HepG2 (cell line): Measurements from ENCODE around the gene RFX2. TPM values are rescaled to one million over a fixed set of nuclear protein-coding genes. Genes with fewer than 3 reads are reported as not detected.

Experiments
- ATAC-seq: fragments of 200-7000 bp; cut with Tn5 transposase; 3 replicates; pipeline ENCODE4 v1.9.1; 2020; ENCODE audit warnings: mild to moderate bottlenecking, moderate library complexity
- BruUV-seq: library from RNA; stranded (reverse); fragments of 400-500 nt; replicated peaks from 2 replicates; lab custom pipeline; 2021; lab: Mats Ljungman, UMichigan
- CTCF ChIA-PET: fragments of 300-600 bp; formaldehyde crosslinking; extraction: SDS; loops from one replicate; lab custom pipeline; 2021; ENCODE audit warnings: low total read pairs, inconsistent platforms, low intra/inter-chr PET ratio; lab: Yijun Ruan, JAX
- POLR2A ChIA-PET: fragments of 350-600 bp; sonication (Branson Sonifier 250); formaldehyde crosslinking; loops from one replicate; lab custom pipeline; 2020; ENCODE audit warnings: antibody characterized with exemption, inconsistent platforms; lab: Yijun Ruan, JAX
- DNase-seq: peaks from one replicate; pipeline ENCODE4 v3.0.0-alpha.2; 2015; ENCODE audit warnings: low spot score
- FAIRE-seq: peaks from 3 replicates; lab custom pipeline; 2011; peaks lifted over from hg19 to GRCh38; lab: Jason Lieb, UNC
- H2AFZ ChIP-seq: one replicate; pipeline ENCODE4 v1.6.1; 2011; ENCODE audit warnings: low read length, inconsistent platforms
- H3K27ac ChIP-seq: fragments of 300-600 bp; 3 replicates; pipeline ENCODE4 v1.8.0; 2011; ENCODE audit warnings: mixed run types, mild to moderate bottlenecking, mixed read lengths, low read length, inconsistent platforms; ENCODE audit not compliant: insufficient read depth; ENCODE audit errors: extremely low read length
- H3K27me3 ChIP-seq, 2 experiments: fragments of 200-600 bp in 1 of 2; 2 replicates in 1 of 2; 3 replicates in 1 of 2; pipeline versions ENCODE4 v1.6.0 to v1.8.0; 2011; ENCODE audit warnings: low read length in 2 of 2, mild to moderate bottlenecking in 2 of 2, moderate library complexity in 2 of 2, inconsistent platforms in 1 of 2; ENCODE audit not compliant: insufficient read depth in 2 of 2, control insufficient read depth in 1 of 2
- H3K36me3 ChIP-seq, 2 experiments: fragments of 200-600 bp in 1 of 2; replicated peaks in 1 of 2; 2 replicates in 1 of 2; 3 replicates in 1 of 2; pipeline versions ENCODE4 v1.5.1 to v1.8.0; 2011; ENCODE audit warnings: low read length in 2 of 2, inconsistent platforms in 1 of 2; ENCODE audit not compliant: insufficient read depth in 2 of 2, control insufficient read depth in 1 of 2
- H3K4me1 ChIP-seq: 2 replicates; pipeline ENCODE4 v1.5.1; 2012; ENCODE audit warnings: low read length, inconsistent platforms; ENCODE audit not compliant: insufficient read depth
- H3K4me2 ChIP-seq: 2 replicates; pipeline ENCODE4 v1.6.0; 2011; ENCODE audit warnings: low read depth, low read length, inconsistent platforms
- H3K4me3 ChIP-seq, 3 experiments: fragments of 200-600 bp in 1 of 3; sonication (generic), shearing (Covaris generic) in 1 of 3; replicated peaks in 1 of 3; 2 replicates each; pipeline ENCODE4 v1.5.1; 2011 to 2016; ENCODE audit warnings: low read length in 3 of 3, inconsistent platforms in 2 of 3, low read depth in 2 of 3, mild to moderate bottlenecking in 2 of 3, control low read depth in 1 of 3, mixed read lengths in 1 of 3; ENCODE audit not compliant: insufficient read depth in 1 of 3
- H3K79me2 ChIP-seq: one replicate; pipeline ENCODE4 v1.6.1; 2011; ENCODE audit warnings: low read length, inconsistent platforms; ENCODE audit not compliant: insufficient read depth
- H3K9ac ChIP-seq: 2 replicates; pipeline ENCODE4 v1.6.0; 2011; ENCODE audit warnings: mild to moderate bottlenecking, low read depth, low read length, inconsistent platforms; ENCODE audit not compliant: insufficient read depth
- H3K9me3 ChIP-seq: 2 replicates; pipeline ENCODE4 v1.5.1; 2012; ENCODE audit warnings: mild to moderate bottlenecking, low read length
- H4K20me1 ChIP-seq: 2 replicates; pipeline ENCODE4 v1.6.0; 2011; ENCODE audit warnings: inconsistent platforms, mild to moderate bottlenecking, low read length, moderate library complexity; ENCODE audit not compliant: insufficient read depth
- CCDC6 ChIP-seq: sonication (generic); formaldehyde crosslinking; IDR thresholded peaks from 2 replicates; pipeline ENCODE4 v1.8.1; 2022; ENCODE audit warnings: mild to moderate bottlenecking, missing genetic modification reagents, moderate library complexity
- HNRNPLL ChIP-seq: fragments of 200-400 bp; formaldehyde crosslinking; IDR thresholded peaks from 2 replicates; pipeline ENCODE4 v1.6.1; 2017; ENCODE audit warnings: mild to moderate bottlenecking, low read depth, low read length; ENCODE audit not compliant: poor library complexity, severe bottlenecking
- ZNF607 ChIP-seq: sonication (generic); formaldehyde crosslinking; IDR thresholded peaks from 2 replicates; pipeline ENCODE4 v1.5.1; 2020; ENCODE audit warnings: missing genetic modification reagents, mild to moderate bottlenecking, borderline replicate concordance
- ZNF672 ChIP-seq: sonication (generic); formaldehyde crosslinking; IDR thresholded peaks from 2 replicates; pipeline ENCODE4 v1.8.1; 2022; ENCODE audit warnings: missing genetic modification reagents
- WGBS: methylation state at CpG from one replicate; pipeline ENCODE4 v1.1.6; 2017; ENCODE audit warnings: low lambda C conversion rate; 5-methylcytosine and 5-hydroxymethylcytosine counted together
- in situ Hi-C: cut with HindIII; loops from 2 replicates; pipeline ENCODE4 v1.10.0; 2017; ENCODE audit warnings: low pct_unique_long_range_greater_than_20kb; ENCODE audit not compliant: extremely low pct_ligation_motif_present
- intact Hi-C: fragments of 100-400 bp; cut with micrococcal nuclease; formaldehyde crosslinking; loops from one replicate; pipeline ENCODE4 v1.10.0; 2022; ENCODE audit not compliant: unreplicated experiment
- polyA plus RNA-seq, 8 experiments: library from polyadenylated mRNA; depleted of rRNA in 3 of 8; stranded (reverse) in 7 of 8; unstranded in 1 of 8; fragments of >200 nt; fragmentation: Illumina TruSeq in 4 of 8; extraction: Trizol in 4 of 8; gene quantifications; 2 replicates each; pipeline versions ENCODE4 v1.2.1 to v1.2.3, GENCODE V29; 2011 to 2016; ENCODE audit warnings: low read depth in 4 of 8, missing spikeins in 1 of 8, mixed read lengths in 1 of 8; ENCODE audit not compliant: insufficient read depth in 1 of 8
- total RNA-seq, 5 experiments: library from RNA; depleted of rRNA; stranded (reverse); fragments of >200 nt; fragmentation: Illumina TruSeq; extraction: Trizol; gene quantifications; 2 replicates each; pipeline ENCODE4 v1.2.3, GENCODE V29; 2016; ENCODE audit warnings: low read depth in 1 of 5
- TF ChIP-seq, protein P1 (sequence below): sonication (generic); formaldehyde crosslinking; IDR thresholded peaks from 2 replicates; pipeline ENCODE4 v1.9.0; 2021; ENCODE audit warnings: missing genetic modification reagents, borderline replicate concordance
- TF ChIP-seq, protein P2 (sequence below): sonication (generic); formaldehyde crosslinking; IDR thresholded peaks from 2 replicates; pipeline ENCODE4 v1.4.0; 2020; ENCODE audit warnings: missing genetic modification reagents

Gene RFX2
- total and polyA plus RNA-seq, 2 of the 13 experiments (the other 11 are each of a cell fraction or from before 2014, with no cell fraction given): 2.8 to 3.3 TPM

DNA sequence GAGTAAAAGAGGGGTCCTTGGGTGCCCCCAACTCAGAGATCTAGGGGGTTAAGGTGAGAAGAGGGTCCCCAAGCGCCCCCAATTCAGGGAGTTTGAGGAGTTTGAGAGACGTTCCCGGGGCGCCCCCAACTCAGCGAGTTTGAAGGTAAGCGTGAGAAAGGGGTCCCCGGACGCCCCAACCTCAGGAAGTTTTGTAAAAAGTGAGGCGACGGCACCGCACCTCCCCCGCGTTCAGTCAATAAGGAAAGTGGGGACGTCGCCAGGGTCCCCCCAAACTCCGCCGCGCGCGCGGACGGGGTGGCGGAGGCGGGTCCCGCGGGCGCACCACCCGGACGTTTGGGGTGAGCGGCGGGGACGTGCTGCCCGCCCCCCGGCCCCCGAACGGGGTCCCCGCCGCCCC, 353 bp downstream of the RFX2 start:
- Histone ChIP-seq H3K4me1 (peaks cover 29% of the 10 kb centered on the region), H4K20me1 (no peaks in the 10 kb centered on the region), H3K4me2 (peak overlapping the region; percentile 83), H3K36me3 (no peaks in the 10 kb centered on the region), H3K79me2 (no peaks in the 10 kb centered on the region), H3K9me3 (no peaks in the 10 kb centered on the region), H3K27me3 (peaks cover 0 to 10% of the 10 kb centered on the region in 2 experiments; a peak in 2 of 5 replicates)
- ATAC-seq (no peak), DNase-seq (no peak)
- in situ Hi-C loops: no loop called here
- CTCF ChIA-PET: no interaction called here
- TF ChIP-seq ZNF607 (CRISPR knock-in tag) (no peak), CCDC6 (no peak)
- TF ChIP-seq, protein P1, sequence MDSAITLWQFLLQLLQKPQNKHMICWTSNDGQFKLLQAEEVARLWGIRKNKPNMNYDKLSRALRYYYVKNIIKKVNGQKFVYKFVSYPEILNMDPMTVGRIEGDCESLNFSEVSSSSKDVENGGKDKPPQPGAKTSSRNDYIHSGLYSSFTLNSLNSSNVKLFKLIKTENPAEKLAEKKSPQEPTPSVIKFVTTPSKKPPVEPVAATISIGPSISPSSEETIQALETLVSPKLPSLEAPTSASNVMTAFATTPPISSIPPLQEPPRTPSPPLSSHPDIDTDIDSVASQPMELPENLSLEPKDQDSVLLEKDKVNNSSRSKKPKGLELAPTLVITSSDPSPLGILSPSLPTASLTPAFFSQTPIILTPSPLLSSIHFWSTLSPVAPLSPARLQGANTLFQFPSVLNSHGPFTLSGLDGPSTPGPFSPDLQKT (CRISPR knock-in tag): no peak
- TF ChIP-seq, all 625 proteins: peak for 0
- 2% methylated on average over 23 of the region's 38 CpGs for WGBS
- POLR2A ChIA-PET: no interaction called here
- no TSS peak for BruUV-seq
- Histone ChIP-seq H3K4me3 (peak overlapping the region; percentile 57 to 73 (median 63)), H3K27ac (no peak overlapping the region), H2AFZ (no peak overlapping the region), H3K9ac (peak overlapping the region; percentile 63; the same call in 1 of the 2 replicates)
- intact Hi-C loops: no loop called here
- FAIRE-seq: no peak

DNA sequence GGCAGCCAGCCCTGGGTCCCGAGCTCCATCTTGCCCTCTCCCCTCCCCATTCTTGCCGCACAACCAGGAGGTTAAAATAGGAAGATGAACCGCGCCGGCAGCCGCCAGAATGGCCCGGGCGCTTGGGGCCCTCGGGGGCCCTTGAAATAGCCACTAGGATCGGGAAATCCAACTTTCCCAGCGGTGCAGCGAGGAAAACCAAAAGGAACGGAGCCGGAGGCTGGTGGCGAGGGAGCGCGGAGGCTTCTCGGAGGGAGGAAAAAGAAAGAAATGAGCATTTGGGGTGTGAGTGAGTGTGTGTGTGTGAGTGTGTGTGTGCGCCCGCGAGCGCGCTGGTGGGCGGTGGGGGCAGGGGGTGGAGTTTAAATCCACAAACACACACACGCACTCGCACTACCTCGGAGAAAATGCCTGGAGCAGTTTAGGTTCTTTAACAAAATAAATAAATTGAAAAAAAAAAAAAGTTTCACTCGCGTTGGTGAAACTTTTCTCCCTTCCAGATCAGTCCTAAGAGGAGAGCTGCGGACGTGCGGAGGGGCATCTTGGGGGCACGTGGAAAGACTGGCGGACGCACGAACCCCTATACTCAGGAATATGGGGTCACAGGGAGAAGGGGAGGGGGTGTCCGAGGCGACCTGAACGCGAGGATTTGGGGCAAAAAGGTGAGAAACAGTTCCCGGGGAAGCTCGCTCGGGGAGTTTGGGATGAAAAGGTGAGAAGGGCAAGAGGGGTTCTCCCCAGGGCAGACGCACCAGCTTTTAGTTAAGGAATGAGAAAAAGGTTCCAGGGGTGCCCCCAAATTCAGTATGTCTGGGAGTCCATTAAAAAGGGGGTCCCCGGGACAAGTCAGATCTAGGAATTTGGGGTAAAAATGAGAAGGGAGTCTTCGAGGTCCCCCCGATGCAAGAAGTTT, 1.3 kb downstream of the RFX2 start:
- H3K9me3 ChIP-seq: no peaks in the 10 kb centered on the region
- peak overlapping the region in 2 of 3 experiments; percentile 57 to 73; a peak in 3 of 6 replicates for H3K4me3 ChIP-seq
- in situ Hi-C loops (no loop called here), intact Hi-C loops (loop anchor here (1.0 kb wide), 1 partner anchor 14 kb away; no protein-coding TSS in a partner anchor)
- ChIA-PET POLR2A (no interaction called here), CTCF (no interaction called here)
- no peaks in the 10 kb centered on the region for H3K36me3 ChIP-seq
- no peaks in the 10 kb centered on the region for H3K79me2 ChIP-seq
- DNase-seq (no peak), FAIRE-seq (no peak), ATAC-seq (no peak)
- H2AFZ ChIP-seq: no peak overlapping the region
- H4K20me1 ChIP-seq: no peaks in the 10 kb centered on the region
- WGBS: 42% methylated on average over 46 of the region's 47 CpGs
- BruUV-seq: no TSS peak
- H3K4me1 ChIP-seq: peaks cover 32% of the 10 kb centered on the region
- H3K27ac ChIP-seq: no peak overlapping the region
- TF ChIP-seq, protein P2, sequence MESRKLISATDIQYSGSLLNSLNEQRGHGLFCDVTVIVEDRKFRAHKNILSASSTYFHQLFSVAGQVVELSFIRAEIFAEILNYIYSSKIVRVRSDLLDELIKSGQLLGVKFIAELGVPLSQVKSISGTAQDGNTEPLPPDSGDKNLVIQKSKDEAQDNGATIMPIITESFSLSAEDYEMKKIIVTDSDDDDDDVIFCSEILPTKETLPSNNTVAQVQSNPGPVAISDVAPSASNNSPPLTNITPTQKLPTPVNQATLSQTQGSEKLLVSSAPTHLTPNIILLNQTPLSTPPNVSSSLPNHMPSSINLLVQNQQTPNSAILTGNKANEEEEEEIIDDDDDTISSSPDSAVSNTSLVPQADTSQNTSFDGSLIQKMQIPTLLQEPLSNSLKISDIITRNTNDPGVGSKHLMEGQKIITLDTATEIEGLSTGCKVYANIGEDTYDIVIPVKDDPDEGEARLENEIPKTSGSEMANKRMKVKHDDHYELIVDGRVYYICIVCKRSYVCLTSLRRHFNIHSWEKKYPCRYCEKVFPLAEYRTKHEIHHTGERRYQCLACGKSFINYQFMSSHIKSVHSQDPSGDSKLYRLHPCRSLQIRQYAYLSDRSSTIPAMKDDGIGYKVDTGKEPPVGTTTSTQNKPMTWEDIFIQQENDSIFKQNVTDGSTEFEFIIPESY (CRISPR knock-in tag): 0 out of 2 replicates have a peak, but pooled peaks have one; percentile 11
- TF ChIP-seq ZNF672 (CRISPR knock-in tag) (no peak), HNRNPLL (peak; percentile 29)
- peak overlapping the region; percentile 63; the same call in 1 of the 2 replicates for H3K9ac ChIP-seq
- peak overlapping the region; percentile 83 for H3K4me2 ChIP-seq
- peaks cover 0 to 10% of the 10 kb centered on the region in 2 experiments; a peak in 2 of 5 replicates for H3K27me3 ChIP-seq
